ENCODE results near the gene METTL22.

DNA sequence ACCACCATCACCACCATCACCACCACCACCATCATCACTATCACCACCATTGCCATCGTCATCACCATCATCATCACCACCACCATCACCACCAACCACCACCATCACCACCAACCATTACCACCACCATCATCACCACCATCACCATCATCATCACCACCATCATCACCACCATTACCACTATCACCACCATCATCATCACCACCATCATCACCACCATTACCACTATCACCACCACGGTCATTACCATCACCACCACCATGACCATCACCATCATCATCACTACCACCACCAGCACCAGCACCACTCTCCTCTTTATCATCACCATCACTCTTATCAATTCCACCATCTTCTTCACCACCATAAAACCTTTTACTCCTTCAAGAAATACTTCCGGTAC is 30.0 kb upstream of the METTL22 start:
- TF ChIP-seq, protein P1, sequence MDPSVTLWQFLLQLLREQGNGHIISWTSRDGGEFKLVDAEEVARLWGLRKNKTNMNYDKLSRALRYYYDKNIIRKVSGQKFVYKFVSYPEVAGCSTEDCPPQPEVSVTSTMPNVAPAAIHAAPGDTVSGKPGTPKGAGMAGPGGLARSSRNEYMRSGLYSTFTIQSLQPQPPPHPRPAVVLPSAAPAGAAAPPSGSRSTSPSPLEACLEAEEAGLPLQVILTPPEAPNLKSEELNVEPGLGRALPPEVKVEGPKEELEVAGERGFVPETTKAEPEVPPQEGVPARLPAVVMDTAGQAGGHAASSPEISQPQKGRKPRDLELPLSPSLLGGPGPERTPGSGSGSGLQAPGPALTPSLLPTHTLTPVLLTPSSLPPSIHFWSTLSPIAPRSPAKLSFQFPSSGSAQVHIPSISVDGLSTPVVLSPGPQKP (IDR thresholded peaks at IDR 0.05; ENCODE audit: low read depth, low read length), result no peak
- TF ChIP-seq YY1 (IDR thresholded peaks at IDR 0.05; ENCODE audit: low read depth, low read length) (no peak), POLR2A (IDR thresholded peaks at IDR 0.05; ENCODE audit: low read depth, low read length) (no peak), NR2C2 (IDR thresholded peaks at IDR 0.05; ENCODE audit: borderline replicate concordance, control insufficient read depth, insufficient read length, low read depth) (no peak), ZNF622 (IDR thresholded peaks at IDR 0.05) (no peak), EZH2 (IDR thresholded peaks at IDR 0.05; ENCODE audit: borderline replicate concordance, control insufficient read depth, low read depth, low read length) (no peak), RFX5 (IDR thresholded peaks at IDR 0.05; ENCODE audit: low read depth, low read length) (no peak), SMARCA5 (IDR thresholded peaks at IDR 0.05) (no peak), JUND (IDR thresholded peaks at IDR 0.05; ENCODE audit: low read depth, low read length) (no peak)
- TF ChIP-seq, protein P2, sequence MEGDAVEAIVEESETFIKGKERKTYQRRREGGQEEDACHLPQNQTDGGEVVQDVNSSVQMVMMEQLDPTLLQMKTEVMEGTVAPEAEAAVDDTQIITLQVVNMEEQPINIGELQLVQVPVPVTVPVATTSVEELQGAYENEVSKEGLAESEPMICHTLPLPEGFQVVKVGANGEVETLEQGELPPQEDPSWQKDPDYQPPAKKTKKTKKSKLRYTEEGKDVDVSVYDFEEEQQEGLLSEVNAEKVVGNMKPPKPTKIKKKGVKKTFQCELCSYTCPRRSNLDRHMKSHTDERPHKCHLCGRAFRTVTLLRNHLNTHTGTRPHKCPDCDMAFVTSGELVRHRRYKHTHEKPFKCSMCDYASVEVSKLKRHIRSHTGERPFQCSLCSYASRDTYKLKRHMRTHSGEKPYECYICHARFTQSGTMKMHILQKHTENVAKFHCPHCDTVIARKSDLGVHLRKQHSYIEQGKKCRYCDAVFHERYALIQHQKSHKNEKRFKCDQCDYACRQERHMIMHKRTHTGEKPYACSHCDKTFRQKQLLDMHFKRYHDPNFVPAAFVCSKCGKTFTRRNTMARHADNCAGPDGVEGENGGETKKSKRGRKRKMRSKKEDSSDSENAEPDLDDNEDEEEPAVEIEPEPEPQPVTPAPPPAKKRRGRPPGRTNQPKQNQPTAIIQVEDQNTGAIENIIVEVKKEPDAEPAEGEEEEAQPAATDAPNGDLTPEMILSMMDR (IDR thresholded peaks at IDR 0.05 in 2 of 3, conservative IDR thresholded peaks at IDR 0.05 in 1 of 3; ENCODE audit: control insufficient read depth in 2 of 3, extremely low read depth in 1 of 3, insufficient read depth in 1 of 3, low read depth in 3 of 3, low read length in 3 of 3), result no peak
- TF ChIP-seq, protein P3, sequence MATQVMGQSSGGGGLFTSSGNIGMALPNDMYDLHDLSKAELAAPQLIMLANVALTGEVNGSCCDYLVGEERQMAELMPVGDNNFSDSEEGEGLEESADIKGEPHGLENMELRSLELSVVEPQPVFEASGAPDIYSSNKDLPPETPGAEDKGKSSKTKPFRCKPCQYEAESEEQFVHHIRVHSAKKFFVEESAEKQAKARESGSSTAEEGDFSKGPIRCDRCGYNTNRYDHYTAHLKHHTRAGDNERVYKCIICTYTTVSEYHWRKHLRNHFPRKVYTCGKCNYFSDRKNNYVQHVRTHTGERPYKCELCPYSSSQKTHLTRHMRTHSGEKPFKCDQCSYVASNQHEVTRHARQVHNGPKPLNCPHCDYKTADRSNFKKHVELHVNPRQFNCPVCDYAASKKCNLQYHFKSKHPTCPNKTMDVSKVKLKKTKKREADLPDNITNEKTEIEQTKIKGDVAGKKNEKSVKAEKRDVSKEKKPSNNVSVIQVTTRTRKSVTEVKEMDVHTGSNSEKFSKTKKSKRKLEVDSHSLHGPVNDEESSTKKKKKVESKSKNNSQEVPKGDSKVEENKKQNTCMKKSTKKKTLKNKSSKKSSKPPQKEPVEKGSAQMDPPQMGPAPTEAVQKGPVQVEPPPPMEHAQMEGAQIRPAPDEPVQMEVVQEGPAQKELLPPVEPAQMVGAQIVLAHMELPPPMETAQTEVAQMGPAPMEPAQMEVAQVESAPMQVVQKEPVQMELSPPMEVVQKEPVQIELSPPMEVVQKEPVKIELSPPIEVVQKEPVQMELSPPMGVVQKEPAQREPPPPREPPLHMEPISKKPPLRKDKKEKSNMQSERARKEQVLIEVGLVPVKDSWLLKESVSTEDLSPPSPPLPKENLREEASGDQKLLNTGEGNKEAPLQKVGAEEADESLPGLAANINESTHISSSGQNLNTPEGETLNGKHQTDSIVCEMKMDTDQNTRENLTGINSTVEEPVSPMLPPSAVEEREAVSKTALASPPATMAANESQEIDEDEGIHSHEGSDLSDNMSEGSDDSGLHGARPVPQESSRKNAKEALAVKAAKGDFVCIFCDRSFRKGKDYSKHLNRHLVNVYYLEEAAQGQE (IDR thresholded peaks at IDR 0.05; ENCODE audit: low read depth, low read length), result no peak

All from GM12878 (cell line).